Inflammatory macrophage treated with lipopolysaccharide for 4 hours (primary cell): ENCODE data around the gene MRAP.
"Not testable (repeated sequence)": the region's sequence is repeated elsewhere in the genome, so short reads cannot be mapped to it uniquely, and the experiment has no call there.

Experiments
- DNase-seq: peaks from one replicate; pipeline ENCODE4 v3.0.0-alpha.2; 2020

Gene MRAP

GRCh38 chr21:32298658-32299081 is at the start of gene MRAP:
MRAP (plus strand) TSS chr21:32298855; CDS start chr21:32298972, 117 bp downstream.
- no peak for DNase-seq

- no peak for DNase-seq
Observed at GRCh38 chr21:32249511-32250280, 49.0 kb upstream of the MRAP start.

GRCh38 chr21:32252136-32252535 is 46.5 kb upstream of the MRAP start:
- DNase-seq: no peak

- no peak for DNase-seq
Observed at GRCh38 chr21:32253215-32253641, 45.4 kb upstream of the MRAP start.

GRCh38 chr21:32256251-32256650 is 42.4 kb upstream of the MRAP start:
- no peak for DNase-seq

GRCh38 chr21:32256873-32257620 is 41.6 kb upstream of the MRAP start:
- DNase-seq: no peak

- DNase-seq: peak; percentile 54
Observed at GRCh38 chr21:32257962-32258785, 40.5 kb upstream of the MRAP start.

- DNase-seq: not testable (repeated sequence)
Observed at GRCh38 chr21:32258786-32259048, 39.9 kb upstream of the MRAP start.

GRCh38 chr21:32260130-32260529 is 38.5 kb upstream of the MRAP start:
- no peak for DNase-seq

- peak; percentile 8 for DNase-seq
Observed at GRCh38 chr21:32261929-32262328, 36.7 kb upstream of the MRAP start.

- not testable (repeated sequence) for DNase-seq
Observed at GRCh38 chr21:32265321-32265720, 33.3 kb upstream of the MRAP start.

GRCh38 chr21:32270748-32271147 is 27.9 kb upstream of the MRAP start:
- no peak for DNase-seq

- DNase-seq: no peak
Observed at GRCh38 chr21:32276671-32277070, 22.0 kb upstream of the MRAP start.

- no peak for DNase-seq
Observed at GRCh38 chr21:32278103-32278502, 20.6 kb upstream of the MRAP start.

- peak; percentile 100 for DNase-seq
Observed at GRCh38 chr21:32278518-32279376, 19.9 kb upstream of the MRAP start, which contains the start of gene MIS18A. MIS18A (minus strand) TSS chr21:32279049; CDS start chr21:32279014, 35 bp downstream.

GRCh38 chr21:32279377-32279680 is 19.3 kb upstream of the MRAP start:
- DNase-seq: no peak

GRCh38 chr21:32281531-32281930 is 17.1 kb upstream of the MRAP start:
- peak; percentile 30 for DNase-seq

- DNase-seq: no peak
Observed at GRCh38 chr21:32282992-32283391, 15.7 kb upstream of the MRAP start.

- DNase-seq: no peak
Observed at GRCh38 chr21:32285476-32285875, 13.2 kb upstream of the MRAP start.

GRCh38 chr21:32297449-32297848 is 1.2 kb upstream of the MRAP start:
- DNase-seq: no peak

- DNase-seq: no peak
Observed at GRCh38 chr21:32298148-32298559, 501 bp upstream of the MRAP start.

- DNase-seq: no peak
Observed at GRCh38 chr21:32299695-32300094, 1.0 kb downstream of the MRAP start.
